Measurements from ENCODE around the gene PPM1L.

PPM1L gene

DNA sequence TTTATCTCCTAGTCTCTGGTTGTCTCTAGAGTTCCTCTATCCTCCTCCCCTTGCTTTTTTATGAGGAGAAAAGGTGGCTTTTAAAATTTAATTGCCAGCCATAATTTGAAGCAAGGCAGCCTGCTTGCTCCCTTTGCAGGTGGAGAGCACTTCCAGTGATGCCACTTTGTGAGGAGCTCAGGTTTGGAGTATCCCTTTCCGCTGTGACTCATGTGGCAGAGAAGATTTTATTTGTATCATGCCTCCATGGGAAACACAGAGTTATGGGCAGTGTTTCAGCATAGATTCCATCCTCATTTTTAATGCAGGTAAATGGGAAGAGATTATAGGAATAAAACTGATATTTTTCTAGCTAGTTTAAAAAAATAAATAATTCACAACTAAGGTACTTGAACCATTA is 7.0 kb downstream of the PPM1L start:
- FAIRE-seq: no peak
- DNase-seq (ENCODE audit: insufficient read length, low spot score): no peak
- TF ChIP-seq, protein P1, sequence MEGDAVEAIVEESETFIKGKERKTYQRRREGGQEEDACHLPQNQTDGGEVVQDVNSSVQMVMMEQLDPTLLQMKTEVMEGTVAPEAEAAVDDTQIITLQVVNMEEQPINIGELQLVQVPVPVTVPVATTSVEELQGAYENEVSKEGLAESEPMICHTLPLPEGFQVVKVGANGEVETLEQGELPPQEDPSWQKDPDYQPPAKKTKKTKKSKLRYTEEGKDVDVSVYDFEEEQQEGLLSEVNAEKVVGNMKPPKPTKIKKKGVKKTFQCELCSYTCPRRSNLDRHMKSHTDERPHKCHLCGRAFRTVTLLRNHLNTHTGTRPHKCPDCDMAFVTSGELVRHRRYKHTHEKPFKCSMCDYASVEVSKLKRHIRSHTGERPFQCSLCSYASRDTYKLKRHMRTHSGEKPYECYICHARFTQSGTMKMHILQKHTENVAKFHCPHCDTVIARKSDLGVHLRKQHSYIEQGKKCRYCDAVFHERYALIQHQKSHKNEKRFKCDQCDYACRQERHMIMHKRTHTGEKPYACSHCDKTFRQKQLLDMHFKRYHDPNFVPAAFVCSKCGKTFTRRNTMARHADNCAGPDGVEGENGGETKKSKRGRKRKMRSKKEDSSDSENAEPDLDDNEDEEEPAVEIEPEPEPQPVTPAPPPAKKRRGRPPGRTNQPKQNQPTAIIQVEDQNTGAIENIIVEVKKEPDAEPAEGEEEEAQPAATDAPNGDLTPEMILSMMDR (IDR thresholded peaks at IDR 0.05; ENCODE audit: insufficient read depth, missing control alignments): no peak

DNA sequence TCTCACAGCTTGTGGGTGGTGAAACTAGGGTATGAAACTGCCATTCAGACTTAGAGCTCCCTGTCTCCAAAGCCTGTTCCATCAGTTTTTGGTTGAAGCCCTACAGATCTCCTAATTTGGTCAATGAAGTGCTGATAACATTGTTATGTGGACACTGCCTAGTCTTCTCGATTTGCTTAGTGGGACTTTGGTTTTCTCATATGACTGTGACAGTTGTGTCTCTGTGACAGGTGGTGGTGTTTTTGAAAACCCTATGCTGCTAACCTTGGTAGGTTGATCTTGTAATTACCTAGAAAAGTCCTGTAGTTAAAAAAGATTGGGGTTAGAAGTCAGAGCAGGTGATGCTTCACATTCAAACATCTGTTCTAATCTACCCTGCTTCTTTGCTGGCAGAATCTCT is 9.2 kb downstream of the PPM1L start:
- no peak for DNase-seq (ENCODE audit: insufficient read length, low spot score)
- FAIRE-seq: no peak
- TF ChIP-seq, protein P1 (IDR thresholded peaks at IDR 0.05; ENCODE audit: insufficient read depth, missing control alignments): no peak

GRCh38 chr3:160768031-160768430 is 12.0 kb downstream of the PPM1L start:
- no peak for FAIRE-seq

DNA sequence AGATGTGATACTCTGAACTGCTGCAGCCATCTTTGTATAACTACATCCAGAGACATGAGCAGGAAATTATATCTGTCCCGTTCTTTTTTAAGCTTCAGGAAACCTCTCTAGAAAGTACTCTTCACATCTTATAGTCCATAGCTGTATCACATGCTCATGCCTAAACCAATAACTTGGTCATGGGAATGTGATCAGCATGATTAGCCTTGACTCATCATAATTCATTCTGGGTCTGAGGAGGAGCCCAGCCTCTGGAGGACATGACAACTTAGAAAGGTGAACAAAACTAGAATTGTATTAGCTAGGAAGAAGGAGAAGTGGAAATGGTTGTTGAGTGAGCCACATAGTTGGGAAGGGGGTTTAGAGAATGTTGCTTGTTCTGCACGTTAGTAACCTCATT is 12.9 kb downstream of the PPM1L start:
- DNase-seq (ENCODE audit: insufficient read length, low spot score) (no peak), FAIRE-seq (no peak)
- TF ChIP-seq, protein P1 (IDR thresholded peaks at IDR 0.05; ENCODE audit: insufficient read depth, missing control alignments): no peak

More at GRCh38 chr3:160768031-160768430, 12.0 kb downstream of the PPM1L start:
- no peak for DNase-seq (ENCODE audit: insufficient read length, low spot score)
- TF ChIP-seq, protein P1 (IDR thresholded peaks at IDR 0.05; ENCODE audit: insufficient read depth, missing control alignments): no peak

DNA sequence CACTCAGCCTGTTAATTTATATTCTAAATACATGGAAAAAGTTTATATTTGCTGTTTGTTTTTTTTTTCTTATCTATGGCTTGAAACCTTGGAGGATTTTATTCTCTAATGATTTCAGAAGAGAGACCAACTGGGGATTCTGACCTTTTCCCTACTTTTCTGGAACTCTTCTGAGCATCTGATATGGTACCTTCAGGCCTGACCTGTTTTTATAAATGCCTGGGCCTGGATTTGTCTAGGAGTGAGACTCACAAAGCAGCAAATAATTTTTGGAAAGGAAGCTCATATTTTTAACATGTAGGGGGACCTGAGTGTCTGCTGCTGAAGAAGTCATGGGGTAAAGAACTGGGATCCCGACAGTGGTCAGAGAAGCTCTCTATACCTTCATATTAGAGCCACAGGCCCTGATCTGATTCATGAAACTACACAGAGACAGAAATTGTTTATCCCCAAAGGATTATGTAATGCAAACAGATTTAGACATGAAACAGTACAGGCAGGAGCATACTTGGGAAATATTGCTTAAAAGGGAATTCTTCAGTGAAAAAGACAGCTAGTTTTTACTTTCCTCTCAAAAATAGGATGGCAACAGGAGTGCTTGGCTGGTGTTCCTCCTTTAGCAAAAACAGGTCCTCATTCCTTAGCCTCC is 15.9 kb downstream of the PPM1L start:
- TF ChIP-seq, protein P1 (IDR thresholded peaks at IDR 0.05; ENCODE audit: insufficient read depth, missing control alignments): no peak
- no peak for FAIRE-seq

GRCh38 chr3:160773722-160774121 is 17.7 kb downstream of the PPM1L start:
- FAIRE-seq (no peak), DNase-seq (ENCODE audit: insufficient read length, low spot score) (no peak)
- TF ChIP-seq, protein P1 (IDR thresholded peaks at IDR 0.05; ENCODE audit: insufficient read depth, missing control alignments): no peak

More for the DNA sequence above, 15.9 kb downstream of the PPM1L start:
- no peak for DNase-seq (ENCODE audit: insufficient read length, low spot score)

DNA sequence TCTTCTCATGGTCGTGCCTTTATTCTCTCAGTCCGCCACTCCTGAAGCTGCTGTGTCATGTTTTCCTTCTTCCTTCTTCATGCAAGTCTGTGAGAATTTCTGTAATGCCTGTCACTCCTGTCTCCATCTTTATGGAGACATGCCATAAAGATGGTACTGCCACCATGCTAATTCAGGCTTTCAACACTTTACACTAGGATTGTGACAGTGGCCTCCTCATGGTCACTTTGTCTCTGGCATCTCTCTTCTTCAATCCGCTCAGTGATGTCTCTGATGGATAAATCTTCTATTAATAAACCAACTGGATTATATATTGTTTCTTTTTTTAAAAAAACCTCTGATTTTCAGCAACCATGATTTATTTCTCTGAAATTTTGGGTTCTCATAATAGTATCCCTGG is 18.1 kb downstream of the PPM1L start:
- DNase-seq (ENCODE audit: insufficient read length, low spot score) (no peak), FAIRE-seq (no peak)
- TF ChIP-seq, protein P1 (IDR thresholded peaks at IDR 0.05; ENCODE audit: insufficient read depth, missing control alignments): no peak
